Thymus (tissue), 11 donors: ENCODE measurements around the gene SEC31A. TPM values are rescaled to one million over a fixed set of nuclear protein-coding genes. Genes with fewer than 3 reads are reported as not detected.

Experiments used
- DNase-seq, 9 donors: peaks; one replicate each; pipeline ENCODE4 v3.0.0-alpha.2; 2013; ENCODE audit warnings: low spot score in 9 of 9, low read depth in 6 of 9, missing footprints in 1 of 9
- H3K27ac ChIP-seq, 2 donors: one replicate each; pipeline ENCODE4 v1.5.1; 2013; ENCODE audit warnings: control low read depth in 1 of 2, low read depth in 1 of 2, low read length in 1 of 2, mild to moderate bottlenecking in 1 of 2, moderate library complexity in 1 of 2
- H3K27me3 ChIP-seq, 2 donors: one replicate each; pipeline ENCODE4 v1.5.1; 2013; ENCODE audit warnings: low read length in 1 of 2; ENCODE audit not compliant: control insufficient read depth in 2 of 2, insufficient read depth in 1 of 2
- H3K36me3 ChIP-seq, 2 donors: one replicate each; pipeline ENCODE4 v1.5.1; 2013; ENCODE audit warnings: low read length in 1 of 2, mild to moderate bottlenecking in 1 of 2, moderate library complexity in 1 of 2; ENCODE audit not compliant: control insufficient read depth in 2 of 2, insufficient read depth in 2 of 2
- H3K4me1 ChIP-seq, 2 donors: one replicate each; pipeline ENCODE4 v1.5.1; 2013; ENCODE audit warnings: low read length in 2 of 2; ENCODE audit not compliant: control insufficient read depth in 2 of 2, insufficient read depth in 2 of 2
- H3K4me3 ChIP-seq, 2 donors: one replicate each; pipeline ENCODE4 v1.5.1; 2013; ENCODE audit warnings: low read length in 2 of 2, control low read depth in 1 of 2, mild to moderate bottlenecking in 1 of 2
- H3K9me3 ChIP-seq, 2 donors: one replicate each; pipeline ENCODE4 v1.5.1; 2013; ENCODE audit warnings: low read length in 1 of 2, mild to moderate bottlenecking in 1 of 2; ENCODE audit not compliant: control insufficient read depth in 2 of 2, insufficient read depth in 1 of 2
- WGBS: extraction: QIAGEN DNeasy Blood & Tissue Kit; methylation state at CpG from one replicate; pipeline ENCODE4 v1.1.7; 2013; 5-methylcytosine and 5-hydroxymethylcytosine counted together
- polyA plus RNA-seq: library from polyadenylated mRNA; stranded (reverse); fragments of 200-250 nt; gene quantifications from one replicate; pipeline ENCODE4 v1.2.3, GENCODE V29; 2013
- total RNA-seq: library from RNA; stranded (reverse); fragments of 120-200 nt; gene quantifications from one replicate; pipeline ENCODE4 v1.2.4, GENCODE V29; 2013
- donor health status: healthy.

SEC31A gene
- total and polyA plus RNA-seq, 2 donors: 54.5 to 116 TPM

DNA sequence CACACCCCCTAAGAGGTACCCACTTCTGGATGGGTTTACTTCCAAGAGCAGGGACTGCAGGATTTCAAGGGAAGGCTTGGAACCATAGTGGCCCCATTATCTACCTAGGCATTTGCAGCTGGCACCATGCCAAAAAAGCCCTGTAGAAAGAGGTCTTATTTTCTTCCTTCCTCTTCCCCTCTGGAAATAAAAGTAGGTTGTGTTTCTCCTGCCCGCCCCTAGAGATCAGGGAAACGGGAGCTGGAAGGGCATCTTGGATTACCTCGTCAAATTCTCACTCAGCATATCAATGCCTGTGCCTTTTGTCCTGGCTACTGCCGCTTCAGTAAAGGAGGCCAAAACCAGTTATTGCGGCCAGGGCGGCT lies 93.9 kb downstream of the SEC31A start:
- Histone ChIP-seq H3K4me1 (peaks cover 9 to 25% of the 10 kb centered on the region in 2 donors), H3K36me3 (no peaks in the 10 kb centered on the region), H3K4me3 (no peak overlapping the region), H3K27me3 (peaks cover 0 to 53% of the 10 kb centered on the region in 2 donors), H3K9me3 (no peaks in the 10 kb centered on the region), H3K27ac (no peak overlapping the region)
- 83% methylated on average over 6 of the region's 6 CpGs for WGBS
- DNase-seq: peak in 1 of 9 donors; percentile 24

DNA sequence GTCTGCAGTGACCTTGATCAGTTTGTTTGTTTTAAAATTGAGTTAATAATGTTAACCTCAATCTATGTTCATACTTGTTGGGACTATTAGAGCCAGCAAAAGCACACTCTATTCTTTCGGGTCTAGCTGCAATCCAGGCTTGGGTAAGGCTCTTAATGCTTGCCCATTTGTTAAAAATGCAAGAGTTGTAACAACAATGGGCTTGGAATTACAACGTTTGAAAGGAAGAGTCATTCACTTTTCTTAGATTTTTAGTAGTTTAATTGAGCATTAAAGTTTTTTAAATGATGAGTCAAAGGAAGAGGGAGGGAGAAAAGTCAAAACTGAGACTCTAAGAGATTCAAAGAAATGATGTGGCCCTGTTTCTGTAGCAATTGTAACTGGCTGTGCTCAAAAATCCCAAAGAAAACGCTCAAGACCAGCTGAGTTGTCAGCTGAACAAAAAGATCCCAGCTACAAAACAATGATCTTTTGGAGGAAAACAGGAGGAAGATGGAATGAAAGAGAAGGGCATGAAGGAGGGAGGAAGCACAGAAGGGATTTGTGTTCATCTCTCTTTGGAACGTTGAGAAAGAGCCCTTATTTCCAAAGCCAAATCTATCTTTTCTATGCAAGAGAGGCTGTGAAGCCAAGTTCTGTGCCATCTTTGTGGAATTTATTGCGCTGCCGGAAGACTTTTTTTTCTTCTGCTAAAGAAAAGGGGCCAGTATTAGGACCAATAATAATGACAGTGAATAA lies 97.9 kb downstream of the SEC31A start:
- H3K4me1 ChIP-seq: peaks cover 2 to 9% of the 10 kb centered on the region in 2 donors
- 90% methylated on average over 6 of the region's 6 CpGs for WGBS
- H3K27ac ChIP-seq: no peak overlapping the region
- no peaks in the 10 kb centered on the region for H3K9me3 ChIP-seq
- H3K27me3 ChIP-seq: peaks cover 0 to 29% of the 10 kb centered on the region in 2 donors
- no peak for DNase-seq
- H3K36me3 ChIP-seq: no peaks in the 10 kb centered on the region
- H3K4me3 ChIP-seq: no peak overlapping the region

DNA sequence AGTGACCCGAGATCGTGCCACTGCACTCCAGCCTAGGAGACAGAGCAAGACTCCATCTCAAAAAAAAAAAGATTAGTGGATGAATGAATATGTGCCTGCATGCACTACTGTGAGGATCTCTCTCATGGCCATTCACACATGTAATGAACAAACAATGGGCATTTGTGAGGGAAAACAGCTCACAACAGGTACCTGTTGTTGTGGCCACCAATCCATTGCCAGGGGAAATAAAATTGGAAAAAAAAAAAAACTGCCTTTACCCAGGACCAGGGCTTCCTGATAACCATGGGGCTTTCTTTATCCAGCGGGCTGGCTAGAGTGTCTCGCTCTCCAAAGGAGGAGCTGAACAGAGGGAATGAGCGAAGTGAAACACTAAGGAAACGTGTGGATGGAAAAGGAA lies 99.8 kb downstream of the SEC31A start:
- Histone ChIP-seq H3K9me3 (no peaks in the 10 kb centered on the region), H3K4me1 (no peaks in the 10 kb centered on the region), H3K27me3 (peaks cover 0 to 10% of the 10 kb centered on the region in 2 donors), H3K27ac (no peak overlapping the region), H3K36me3 (no peaks in the 10 kb centered on the region), H3K4me3 (no peak overlapping the region)
- WGBS: 96% methylated on average over 6 of the region's 6 CpGs
- no peak for DNase-seq

DNA sequence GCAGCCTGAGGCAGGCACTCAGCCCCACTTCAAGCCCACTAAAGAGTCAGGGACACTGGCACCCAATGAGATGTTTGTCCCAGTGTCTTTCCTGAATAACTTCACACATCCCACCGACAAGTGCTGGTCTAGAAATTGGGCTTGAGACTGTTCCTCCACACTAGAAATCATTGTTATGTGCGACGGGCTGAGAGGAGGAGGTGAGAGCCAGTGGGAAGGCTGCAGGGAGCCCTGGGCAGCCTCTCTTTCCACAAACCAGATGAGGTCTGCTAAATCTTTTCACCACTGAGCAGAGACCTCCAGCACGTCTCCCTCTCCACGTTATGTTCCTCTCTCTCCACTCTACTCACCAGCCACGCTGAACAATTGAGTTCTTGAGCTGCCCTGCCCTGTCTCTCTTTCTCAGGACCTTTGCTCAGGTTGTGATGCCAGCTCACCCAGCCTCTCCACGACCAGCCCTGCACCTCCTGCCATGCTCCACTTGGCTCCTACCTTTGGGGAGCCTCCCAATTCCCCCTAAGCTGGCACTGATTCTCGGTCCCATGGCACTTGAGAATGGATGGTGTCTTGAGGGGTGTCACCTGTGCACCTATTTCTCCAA lies 100.8 kb downstream of the SEC31A start:
- no peak for DNase-seq
- H3K9me3 ChIP-seq: no peaks in the 10 kb centered on the region
- no peaks in the 10 kb centered on the region for H3K4me1 ChIP-seq
- peaks cover 0 to 4% of the 10 kb centered on the region in 2 donors for H3K27me3 ChIP-seq
- no peaks in the 10 kb centered on the region for H3K36me3 ChIP-seq
- no peak overlapping the region for H3K4me3 ChIP-seq
- 96% methylated on average over 8 of the region's 8 CpGs for WGBS
- no peak overlapping the region for H3K27ac ChIP-seq

DNA sequence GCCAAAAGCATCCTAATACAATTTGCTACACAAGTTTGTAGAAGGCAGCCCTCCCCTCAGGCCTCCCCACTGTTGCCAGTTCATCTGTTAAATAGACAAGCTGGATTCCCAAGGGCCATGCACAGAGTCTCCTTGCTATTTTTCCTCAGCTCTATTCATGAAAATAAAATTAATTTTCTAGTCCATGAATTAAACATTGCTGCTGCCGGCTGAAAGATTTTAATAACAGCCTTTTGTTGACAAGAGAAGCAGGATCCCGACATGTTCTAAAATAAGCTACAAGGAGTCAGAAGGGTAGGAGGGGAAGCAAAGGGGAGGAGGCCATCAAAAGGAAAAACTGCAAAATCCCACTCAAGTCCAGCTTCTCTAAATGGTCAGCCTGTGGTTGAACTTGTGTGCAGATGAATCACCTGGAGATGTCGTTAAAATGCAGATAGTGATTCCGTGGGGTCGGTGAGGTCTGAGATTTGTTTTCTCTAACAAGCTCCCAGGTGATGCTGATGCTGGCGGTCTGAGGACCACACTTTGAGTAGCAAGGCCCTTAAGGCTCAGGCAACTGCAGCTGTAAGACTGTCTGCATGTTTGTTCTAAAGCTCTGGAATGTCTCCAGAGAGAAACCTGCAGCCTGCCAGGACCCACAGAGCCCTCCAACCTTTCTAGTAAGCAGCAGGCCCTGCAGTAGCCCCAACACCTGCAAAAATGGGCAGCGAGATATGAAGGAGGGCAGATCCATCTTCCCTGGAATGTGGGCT lies 101.8 kb downstream of the SEC31A start:
- 79% methylated on average over 7 of the region's 7 CpGs for WGBS
- Histone ChIP-seq H3K36me3 (no peaks in the 10 kb centered on the region), H3K4me3 (no peak overlapping the region), H3K9me3 (no peaks in the 10 kb centered on the region), H3K27ac (no peak overlapping the region), H3K27me3 (peaks cover 0 to under 1% of the 10 kb centered on the region in 2 donors), H3K4me1 (no peaks in the 10 kb centered on the region)
- DNase-seq: no peak

DNA sequence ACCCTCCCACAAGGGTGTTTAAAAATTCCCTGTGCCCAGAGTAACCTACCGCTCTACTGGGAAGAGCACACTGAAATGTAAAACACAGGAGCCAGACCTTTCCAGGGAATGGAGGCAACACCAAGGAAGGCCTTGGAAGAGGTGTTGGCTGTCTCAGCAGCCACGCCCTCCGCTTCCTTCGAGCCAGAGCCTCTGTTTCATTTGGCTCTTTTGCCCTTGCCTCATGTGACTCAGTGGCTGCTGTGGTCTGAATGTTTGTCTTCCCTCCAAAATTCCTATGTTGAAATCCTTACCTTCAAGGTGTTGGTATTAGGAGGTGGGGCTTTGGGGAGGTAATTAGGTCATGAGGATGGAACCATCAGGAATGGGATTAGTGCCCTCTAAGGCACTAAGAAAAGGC lies 103.6 kb downstream of the SEC31A start:
- 98% methylated on average over 4 of the region's 4 CpGs for WGBS
- H3K27me3 ChIP-seq: no peaks in the 10 kb centered on the region
- no peak overlapping the region for H3K4me3 ChIP-seq
- no peak overlapping the region for H3K27ac ChIP-seq
- H3K9me3 ChIP-seq: no peaks in the 10 kb centered on the region
- no peaks in the 10 kb centered on the region for H3K36me3 ChIP-seq
- no peaks in the 10 kb centered on the region for H3K4me1 ChIP-seq
- DNase-seq: no peak

DNA sequence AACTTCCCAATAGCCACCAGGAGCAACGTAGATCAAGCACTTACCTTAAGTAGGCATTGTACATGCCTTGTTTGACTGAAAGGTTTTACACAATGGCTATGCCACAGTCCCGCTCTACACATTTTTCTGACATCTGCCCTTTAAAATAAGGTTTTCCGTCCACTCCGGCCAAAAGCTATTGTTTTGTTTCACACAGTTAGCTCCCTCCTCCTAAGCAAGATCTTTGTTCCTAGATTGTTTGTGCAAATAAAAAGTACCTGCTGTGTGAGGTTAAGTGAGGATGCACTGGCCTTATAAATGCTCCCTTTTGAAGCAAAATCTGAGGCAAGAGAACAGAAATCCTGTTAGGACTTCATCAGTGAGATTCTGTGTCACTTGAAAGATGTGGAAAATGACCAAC lies 104.1 kb downstream of the SEC31A start:
- 72% methylated on average over 4 of the region's 4 CpGs for WGBS
- no peaks in the 10 kb centered on the region for H3K4me1 ChIP-seq
- no peak for DNase-seq
- H3K36me3 ChIP-seq: no peaks in the 10 kb centered on the region
- H3K9me3 ChIP-seq: no peaks in the 10 kb centered on the region
- no peaks in the 10 kb centered on the region for H3K27me3 ChIP-seq
- H3K27ac ChIP-seq: no peak overlapping the region
- H3K4me3 ChIP-seq: no peak overlapping the region

DNA sequence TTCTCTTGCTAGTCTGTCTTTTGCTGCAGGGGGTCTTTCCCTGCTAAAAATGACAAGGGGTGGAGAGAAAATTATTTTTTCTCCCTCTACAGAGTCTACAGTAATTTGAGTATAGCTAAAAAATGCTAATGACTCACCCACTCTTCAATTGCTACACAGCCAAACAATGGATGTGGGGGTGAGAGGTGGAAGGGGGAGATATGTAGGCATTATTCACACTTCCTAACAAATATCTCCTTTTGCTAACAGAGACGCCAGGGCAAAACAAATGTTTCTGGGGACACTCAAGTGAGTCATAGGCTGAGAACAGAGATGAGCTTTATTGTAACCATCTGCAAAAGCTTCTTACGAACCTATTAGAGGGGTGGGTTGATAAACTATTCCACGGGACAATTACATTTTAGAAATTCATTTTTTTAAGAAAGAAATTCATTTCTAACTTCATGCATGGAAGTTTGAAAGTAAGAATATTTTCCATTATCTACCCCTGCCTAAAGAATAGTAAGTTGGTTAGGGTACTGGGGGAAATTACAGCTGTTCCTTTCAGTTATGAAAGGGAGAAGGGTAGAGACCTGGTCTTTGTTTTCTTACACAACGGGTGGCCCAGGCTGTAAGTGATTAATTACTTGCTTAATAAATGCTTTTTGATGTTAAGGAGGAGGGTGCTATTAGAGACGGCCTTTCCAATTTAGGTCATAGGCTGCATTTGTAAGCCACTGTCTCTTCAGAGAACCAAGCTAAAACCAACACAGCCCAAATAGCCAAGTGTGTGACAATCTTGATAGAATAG lies 105.1 kb downstream of the SEC31A start:
- Histone ChIP-seq H3K4me3 (no peak overlapping the region), H3K36me3 (no peaks in the 10 kb centered on the region), H3K4me1 (peaks cover 0 to under 1% of the 10 kb centered on the region in 2 donors), H3K9me3 (no peaks in the 10 kb centered on the region), H3K27ac (no peak overlapping the region), H3K27me3 (no peaks in the 10 kb centered on the region)
- 91% methylated on average over 5 of the region's 5 CpGs for WGBS
- no peak for DNase-seq
